Activated T-cell treated with anti-CD3 and anti-CD28 coated beads for 1 hour (primary cell): ENCODE data around the gene COX11.

Experiments
- DNase-seq: peaks from one replicate; pipeline ENCODE4 v3.0.0-alpha.2; 2020; ENCODE audit warnings: low read depth

Gene COX11, protein sequence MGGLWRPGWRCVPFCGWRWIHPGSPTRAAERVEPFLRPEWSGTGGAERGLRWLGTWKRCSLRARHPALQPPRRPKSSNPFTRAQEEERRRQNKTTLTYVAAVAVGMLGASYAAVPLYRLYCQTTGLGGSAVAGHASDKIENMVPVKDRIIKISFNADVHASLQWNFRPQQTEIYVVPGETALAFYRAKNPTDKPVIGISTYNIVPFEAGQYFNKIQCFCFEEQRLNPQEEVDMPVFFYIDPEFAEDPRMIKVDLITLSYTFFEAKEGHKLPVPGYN

DNA sequence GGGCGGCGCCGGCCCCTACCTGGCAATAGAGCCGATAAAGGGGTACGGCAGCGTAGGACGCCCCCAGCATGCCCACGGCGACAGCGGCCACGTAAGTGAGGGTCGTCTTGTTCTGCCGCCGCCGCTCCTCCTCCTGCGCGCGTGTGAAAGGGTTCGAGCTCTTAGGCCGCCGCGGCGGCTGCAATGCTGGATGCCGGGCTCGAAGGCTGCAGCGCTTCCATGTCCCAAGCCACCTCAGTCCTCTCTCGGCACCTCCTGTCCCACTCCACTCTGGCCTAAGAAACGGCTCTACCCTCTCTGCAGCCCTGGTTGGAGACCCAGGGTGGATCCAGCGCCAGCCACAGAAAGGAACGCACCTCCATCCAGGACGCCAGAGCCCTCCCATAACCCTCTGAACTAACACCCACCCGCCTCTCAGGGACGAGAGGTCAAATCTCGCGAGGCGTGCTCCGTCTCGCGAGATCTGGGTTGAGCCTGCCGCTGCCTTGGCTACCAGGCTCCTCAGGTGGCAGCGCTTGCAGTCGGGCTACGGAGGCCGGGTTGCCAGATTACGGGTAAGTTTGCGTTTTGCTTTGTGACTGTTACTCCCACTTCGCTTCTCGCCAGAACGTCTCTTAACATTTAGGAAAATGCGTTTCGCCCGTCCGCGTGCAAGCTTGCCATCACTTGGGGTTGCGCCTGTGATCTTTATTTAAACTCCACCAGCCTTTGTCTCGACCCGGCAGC, at the start of gene COX11, which contains the start of gene STXBP4:
TSS of gene COX11 (minus strand) at position 393 of the 726 bp plus-strand sequence. CDS start at position 385, 8 bp downstream.
TSS of gene STXBP4 (plus strand) at position 504 of the 726 bp plus-strand sequence. CDS start 17,455 bp downstream, outside the sequence.
- DNase-seq, result peak; percentile 88

DNA sequence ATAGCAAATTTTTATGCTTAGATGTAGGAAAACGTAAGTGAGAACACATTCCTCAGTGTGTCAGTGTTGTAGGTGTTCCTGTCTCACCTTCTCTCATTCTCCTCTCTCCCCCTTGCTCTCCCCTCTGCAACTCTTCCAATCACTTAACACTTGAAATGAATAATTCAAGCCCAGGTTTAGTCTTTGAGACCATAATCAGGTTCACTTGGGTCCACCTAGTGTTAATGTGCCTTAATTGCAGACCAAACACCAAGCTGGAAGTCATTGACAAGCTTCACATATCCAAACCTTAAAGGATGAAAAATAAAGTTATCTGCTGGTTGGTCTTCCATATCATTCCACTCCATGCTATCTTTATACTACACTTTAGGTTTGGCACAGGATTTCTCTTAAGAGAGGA, 37.1 kb upstream of the COX11 start:
- DNase-seq, result no peak

DNA sequence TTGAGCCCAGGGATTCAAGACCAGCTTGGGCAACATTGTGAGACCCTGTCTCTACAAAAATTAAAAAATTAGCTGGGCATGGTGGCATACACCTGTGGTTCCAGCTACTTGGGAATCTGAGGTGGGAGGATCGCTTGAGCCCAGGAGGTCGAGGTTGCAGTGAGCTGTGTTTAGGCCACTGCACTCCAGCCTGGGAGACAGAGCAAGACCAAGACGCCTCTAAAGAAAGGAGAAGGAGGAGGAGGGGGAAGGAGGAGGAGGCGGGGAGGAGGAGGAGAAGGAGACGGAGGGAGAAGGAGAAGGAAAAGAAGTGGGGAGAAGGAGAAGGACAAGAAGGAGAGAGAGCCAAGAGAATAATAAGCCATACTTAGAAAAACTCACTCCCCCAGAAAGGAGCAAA, 36.0 kb upstream of the COX11 start:
- no peak for DNase-seq

DNA sequence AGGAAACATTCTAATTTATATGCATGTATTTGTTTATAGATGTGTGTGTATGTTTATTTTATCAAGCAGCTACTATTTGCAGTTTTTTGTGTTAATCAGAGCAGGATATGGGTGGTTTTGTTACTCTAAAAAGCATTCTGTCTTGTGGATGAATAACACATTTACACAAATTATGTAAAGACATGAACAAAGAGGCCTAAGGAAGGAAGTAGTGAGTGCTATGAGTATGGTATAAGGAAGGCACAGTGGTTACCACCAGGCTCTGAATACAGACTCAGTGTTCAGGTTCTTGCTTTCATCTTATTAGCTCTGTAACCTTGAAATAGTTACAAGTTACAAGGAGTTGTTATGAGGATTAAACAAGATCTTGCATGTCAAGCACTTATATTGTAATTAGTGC, 34.0 kb upstream of the COX11 start:
- no peak for DNase-seq

DNA sequence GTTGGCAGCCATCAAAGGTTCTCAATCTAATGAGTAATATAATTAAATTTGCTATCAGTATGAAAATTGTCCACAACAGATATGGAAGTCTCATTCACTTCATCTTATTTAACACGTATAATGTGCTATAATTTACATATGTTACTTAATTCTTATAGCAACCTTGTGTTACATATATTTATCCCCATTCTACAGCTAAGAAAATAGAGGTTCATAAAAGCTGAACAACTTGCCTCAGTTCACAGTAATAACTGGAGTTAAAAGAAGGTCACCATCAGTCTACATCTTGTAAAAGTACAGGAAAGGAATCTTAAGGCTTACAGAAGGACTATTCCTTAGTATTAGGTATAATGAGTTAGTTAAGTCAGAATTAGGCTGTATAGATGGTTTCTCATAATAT, 28.0 kb upstream of the COX11 start:
- no peak for DNase-seq

DNA sequence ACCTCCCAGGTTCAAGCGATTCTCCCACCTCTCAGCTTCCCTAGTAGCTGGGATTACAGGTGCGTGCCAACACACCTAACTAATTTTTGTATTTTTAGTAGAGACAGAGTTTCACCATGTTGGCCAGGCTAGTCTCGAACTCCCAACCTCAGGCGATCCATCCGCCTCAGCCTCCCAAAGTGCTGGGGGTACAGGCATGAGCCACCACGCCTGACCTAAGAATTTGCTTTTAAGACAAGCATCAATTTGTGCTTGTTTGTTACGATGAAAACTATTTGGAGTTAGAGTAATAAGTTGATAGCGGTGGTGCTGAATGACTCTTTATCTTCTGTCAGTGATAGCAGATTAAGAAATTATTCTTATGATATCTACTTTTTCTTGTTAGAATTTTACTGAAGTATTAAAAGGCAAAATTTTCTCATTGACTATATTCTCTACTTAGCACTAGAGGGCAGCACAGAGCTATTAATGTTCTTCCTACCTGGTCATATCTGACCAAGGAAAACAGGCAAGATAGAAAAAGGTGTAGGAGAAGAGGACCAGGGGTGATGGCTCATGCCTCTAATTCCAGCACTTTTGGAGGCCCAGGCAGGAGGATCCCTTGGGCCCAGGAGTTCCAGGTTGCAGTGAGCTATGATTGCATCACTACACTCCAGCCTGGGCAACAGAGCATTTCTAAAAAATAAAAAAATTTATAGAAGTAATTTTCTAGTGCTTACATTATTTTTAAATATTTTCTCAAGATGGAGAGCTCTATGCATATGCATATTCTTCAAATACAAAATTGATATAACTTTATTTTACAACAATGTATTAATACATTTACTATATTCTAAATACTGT, 24.6 kb upstream of the COX11 start:
- no peak for DNase-seq

DNA sequence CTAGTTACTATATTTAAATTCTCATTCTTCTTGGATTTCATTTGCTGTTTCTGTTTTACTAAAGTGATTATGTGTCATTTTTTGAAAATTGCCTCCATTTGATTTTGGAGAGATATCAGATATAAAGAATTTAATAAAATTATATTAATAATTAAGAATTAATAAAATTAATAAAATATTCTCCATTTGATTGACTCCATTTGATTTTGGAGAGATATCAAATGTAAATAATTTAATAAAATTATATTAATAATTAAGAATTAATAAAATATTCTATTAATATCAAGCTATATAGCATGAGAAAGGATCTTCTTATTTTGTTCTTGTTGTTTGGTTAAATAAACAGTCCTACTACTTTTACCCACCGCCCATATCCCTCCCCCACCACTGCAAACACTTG, 23.1 kb upstream of the COX11 start:
- no peak for DNase-seq

DNA sequence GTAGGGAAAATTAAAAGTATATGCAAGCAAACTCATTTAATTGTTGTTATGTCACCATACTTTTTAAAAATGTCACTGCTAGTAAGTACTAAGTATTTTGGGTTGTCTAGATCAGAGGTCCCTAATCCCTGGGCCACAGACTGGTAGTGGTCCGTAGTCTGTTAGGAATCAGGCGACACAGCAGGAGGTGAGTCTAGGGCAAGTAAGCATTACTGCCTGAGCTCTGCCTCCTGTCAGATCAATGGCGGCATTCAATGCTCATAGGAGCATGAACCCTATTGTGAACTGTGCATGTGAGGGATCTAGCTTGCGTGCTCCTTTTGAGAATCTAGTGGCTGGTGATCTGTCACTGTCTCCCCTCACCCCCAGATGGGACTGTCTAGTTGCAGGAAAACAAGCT, 21.7 kb upstream of the COX11 start:
- DNase-seq, result no peak

DNA sequence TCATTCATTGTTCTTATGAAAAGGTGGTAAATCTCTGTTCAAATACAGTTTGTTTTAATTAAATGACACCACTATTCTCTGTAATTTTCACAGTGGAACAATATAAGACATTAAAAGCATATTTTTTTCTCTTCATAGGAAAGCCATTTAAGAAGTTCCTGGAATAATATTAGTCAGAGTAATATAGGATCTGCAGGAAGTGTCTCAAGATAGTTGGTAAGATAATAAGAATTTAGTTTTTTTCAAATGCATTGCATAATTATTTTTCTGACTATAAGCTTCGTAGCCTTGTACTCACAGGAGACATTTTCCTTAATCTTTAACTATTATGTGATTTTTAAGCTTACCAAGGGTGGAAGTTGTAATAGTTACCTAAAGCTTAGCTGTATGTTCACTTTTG, 17.0 kb upstream of the COX11 start:
- DNase-seq, result no peak

DNA sequence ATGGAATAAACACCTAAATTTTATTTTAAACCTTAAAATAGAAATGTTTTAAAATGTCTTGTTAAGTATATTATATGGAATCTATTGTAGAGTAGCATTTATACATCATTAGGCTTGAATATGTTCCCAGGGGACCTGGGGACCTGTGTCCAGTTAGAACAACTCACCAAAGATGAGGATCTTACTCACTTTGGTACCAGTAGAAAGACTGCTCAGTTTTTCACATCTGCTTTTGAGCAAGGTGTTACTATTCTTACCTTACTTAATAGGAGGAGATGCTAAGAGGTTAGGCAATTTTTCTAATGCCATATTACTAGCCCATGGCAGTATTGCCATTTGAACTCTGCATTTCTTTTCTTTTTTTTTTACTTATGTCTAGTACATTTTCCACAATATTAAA, 14.8 kb upstream of the COX11 start:
- no peak for DNase-seq

DNA sequence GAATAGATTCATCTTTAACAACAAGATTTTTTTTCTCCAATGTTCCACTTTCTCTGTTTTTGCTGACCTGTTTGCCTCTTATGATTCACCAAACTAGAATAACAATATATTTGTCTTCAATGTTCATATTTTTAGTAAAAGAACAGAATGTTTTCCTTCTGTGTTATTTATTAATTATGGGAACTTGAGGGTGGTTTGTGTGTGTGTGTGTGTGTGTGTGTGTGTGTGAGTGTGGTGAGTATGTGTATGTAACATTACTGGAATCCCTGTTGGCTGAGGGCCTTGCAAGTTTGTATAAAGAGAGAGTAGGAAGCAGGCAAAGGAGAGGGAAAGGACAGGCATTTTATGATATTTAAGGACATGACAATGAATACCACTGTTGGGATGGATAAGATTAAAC, 13.9 kb upstream of the COX11 start:
- DNase-seq, result no peak

DNA sequence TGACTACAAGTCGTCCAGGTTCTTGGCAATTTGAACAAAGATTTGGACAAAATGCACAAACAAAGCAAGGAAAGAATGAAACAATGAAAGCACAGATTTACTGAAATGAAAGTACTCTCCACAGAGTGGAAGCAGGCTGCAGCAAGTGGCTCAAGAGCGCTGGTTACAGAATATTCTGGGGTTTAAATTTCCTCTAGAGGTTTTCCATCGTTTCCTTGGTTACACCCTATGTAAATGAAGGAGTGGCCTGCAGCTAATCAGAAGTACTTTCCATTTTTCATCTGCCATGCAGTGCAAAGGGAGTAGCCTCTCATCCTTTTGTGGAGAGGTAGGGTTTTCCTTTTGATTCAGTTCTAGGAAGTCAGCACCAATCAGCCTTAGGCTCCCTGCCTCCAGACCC, 11.9 kb upstream of the COX11 start:
- no peak for DNase-seq

DNA sequence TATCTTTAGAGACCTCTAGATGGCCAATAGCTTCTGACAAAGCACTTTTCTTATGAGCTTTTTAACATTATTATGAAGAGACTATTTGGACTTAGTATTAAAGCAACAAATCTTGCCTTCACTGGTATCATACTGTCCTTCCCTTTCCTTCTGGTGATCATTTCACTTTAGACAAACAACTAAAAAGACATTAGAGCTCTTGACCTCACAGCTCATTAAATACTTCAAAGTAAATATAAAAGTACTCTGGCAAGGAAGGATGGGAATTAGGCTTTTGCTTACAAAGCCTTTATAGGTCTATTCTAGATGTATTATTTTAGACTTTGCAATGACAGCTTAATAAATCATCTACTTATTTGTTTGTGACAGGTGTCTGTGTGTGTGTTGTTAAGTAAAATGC, 11.2 kb upstream of the COX11 start:
- DNase-seq, result no peak

DNA sequence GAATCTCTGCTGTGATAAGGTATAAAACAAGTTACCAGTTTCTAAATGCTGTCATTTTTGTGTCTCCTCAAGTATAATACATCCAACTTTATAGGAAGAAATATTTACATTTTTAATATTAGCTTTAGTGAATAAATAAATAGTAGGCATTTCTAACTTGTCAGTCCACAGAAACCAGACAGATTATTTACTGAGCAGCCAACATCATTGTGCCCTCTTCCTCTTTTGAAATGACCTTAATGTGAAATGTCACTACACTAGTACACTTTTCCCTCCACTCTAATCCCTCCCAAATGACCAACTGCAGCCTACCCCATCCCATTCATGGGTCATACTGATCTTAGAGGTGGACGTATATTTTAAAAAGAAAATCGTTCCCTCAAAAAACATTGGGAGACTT, 9.3 kb upstream of the COX11 start:
- no peak for DNase-seq

DNA sequence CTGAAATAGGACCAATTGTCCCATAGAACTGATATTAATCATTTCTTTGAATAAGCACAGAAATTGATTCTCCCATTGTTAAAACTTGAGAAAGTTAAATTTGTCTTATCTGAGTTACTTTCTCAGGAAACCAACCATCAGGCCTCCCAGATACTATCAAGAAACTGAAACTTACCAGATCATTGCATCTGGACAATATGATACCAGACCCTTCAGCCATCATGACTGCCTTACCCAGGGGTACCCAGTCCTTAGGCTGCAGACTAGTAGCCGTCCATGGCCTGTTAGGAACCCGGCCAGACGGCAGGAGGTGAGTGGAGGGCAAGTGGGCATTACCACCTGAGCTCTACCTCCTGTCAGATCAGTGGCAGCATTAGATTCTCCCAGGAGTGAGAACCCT, 7.9 kb upstream of the COX11 start:
- DNase-seq, result no peak

DNA sequence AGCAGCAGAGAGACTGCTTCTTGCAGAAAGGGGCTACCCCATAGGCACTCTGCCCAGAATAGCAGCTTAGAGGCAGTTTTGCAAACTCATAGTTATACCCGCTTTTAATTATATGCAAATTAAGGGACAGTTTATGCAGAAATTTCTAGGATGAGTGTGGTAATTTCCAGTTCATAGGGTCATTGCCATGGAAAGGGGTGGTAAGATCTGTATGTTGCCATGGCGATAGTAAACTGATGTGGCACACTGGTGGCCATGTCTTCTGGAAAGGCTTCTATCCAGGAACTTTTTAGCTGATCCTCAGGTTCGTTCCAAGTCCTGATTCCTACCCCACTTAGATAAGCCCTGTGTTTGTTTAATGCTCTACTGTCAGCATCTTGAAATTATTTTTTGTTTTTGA, 6.3 kb upstream of the COX11 start:
- DNase-seq, result no peak

DNA sequence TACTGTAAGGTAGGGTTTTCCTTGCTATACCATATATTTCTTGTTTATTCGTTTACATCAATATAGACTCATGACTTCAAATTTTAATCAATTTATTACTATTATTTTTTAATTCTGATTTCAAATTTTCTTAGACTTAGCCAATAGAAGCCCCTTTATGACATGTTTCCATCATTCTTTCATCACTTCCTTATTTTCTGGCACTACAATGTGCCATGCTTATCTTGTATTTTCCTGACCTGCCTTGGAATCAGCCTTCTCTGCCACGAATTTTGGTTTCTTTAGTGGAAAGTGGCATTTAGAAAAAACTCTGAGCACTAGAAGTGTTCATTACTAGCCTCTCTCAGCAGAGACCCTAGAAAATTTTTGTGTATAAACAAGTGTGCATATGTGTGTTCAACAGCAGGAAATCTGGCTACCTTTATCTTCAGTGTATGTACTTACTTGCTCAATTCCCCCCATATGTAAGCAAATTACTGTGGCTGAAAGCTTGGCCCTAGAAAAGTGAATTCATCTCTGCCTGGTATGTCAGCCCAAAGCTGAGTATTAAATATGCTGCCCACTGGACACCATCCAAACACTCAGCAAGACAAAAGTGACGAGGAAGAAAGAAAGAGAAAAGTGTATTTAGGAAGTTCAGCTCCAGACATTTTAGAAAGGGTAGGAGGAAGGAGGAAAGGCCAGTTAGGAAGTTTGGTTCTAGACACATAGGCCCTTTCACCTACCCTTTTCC, 4.1 kb upstream of the COX11 start:
- no peak for DNase-seq

DNA sequence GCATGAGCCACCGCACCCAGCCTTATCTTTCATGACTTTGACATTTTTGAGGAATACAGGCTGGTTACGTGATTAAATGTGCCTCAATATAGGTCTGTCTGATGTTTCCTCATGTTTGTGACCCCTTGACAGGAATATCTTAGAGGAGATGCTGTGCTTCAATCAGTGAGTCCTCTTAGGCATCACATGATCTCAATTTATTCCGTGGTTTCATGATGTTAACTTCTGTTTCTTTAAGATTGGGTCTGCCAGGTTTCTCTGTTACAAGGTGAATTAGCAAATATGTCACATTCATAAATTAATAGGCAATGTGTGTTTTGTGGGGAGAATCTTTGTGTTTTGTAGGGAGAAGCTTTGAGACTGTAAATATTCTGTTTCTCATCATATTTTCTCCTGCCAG, 3.4 kb upstream of the COX11 start:
- no peak for DNase-seq

DNA sequence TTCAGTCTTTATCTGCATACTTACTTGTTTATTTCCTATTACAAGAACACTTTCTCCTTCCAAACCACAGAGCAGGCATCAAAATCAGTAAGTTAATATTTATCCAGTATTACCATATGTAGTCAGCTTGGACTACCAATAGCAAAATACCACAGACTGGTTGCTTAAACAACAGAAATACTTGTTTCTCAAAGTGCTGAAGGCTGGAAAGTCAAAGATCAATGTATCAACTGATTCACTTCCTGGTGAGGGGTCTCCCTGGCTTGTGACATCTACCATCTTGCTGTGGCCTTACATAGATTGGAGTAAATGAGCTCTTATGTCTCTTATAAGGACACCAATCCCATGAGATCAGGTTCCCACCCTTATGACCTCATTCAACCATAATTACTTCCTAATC, 2.7 kb upstream of the COX11 start:
- no peak for DNase-seq

DNA sequence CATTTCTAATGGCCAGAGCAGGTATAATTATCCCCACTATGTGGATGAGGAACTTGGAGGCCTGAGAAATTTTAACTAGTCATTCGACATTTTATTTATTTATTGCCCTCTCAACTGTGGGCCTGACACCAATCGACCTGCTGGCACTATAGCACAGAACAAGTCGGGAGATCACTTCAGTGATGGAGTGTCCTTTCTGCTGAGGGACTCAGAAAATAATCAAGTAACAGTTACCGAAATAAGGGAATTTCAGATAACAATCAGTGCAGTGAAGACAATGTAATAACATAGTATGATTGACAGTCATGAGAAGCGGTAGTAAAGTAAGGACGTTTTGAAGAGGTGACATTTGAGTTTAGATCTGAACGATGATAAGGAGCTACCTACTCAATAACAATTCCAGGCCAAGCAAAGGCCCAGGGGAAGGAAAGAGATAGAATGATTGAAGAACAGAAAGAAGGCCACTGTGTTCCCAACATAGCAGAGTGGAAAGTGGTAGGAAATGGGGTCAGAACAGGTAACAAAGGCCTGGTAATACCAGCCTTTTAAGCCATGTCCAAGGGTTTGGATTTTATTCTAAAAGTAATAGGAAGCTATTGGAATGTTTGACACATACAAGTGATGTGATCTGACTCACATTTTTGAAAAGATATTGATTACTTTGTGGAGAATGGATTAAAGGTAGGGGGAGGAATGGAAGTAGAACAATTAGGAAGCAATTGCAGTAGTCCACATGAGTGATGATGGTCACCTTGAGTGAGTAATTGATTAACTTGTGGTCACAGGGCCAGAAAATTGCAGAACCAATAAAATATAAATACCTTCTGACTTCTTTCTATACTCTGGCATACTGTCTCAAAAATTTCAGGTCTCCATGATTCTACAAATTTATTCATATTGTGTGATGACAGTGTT, 1.5 kb upstream of the COX11 start:
- no peak for DNase-seq

DNA sequence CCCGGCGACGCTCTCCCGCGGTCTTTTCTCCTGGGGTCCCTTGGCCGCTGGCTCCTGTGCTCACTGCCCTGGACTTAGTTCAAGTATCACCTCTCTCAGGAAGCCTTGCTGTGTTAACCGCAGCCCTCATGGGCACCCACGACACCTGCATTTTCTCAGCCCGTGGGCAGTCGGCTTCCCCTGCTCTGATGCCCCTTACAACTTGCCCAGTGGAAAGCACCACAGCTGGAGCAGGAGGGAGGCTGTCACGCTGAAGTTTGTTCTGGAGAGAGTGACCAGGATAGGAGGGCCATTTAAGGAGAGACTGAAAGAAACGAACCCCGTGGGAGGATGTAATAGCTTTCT, 506 bp upstream of the COX11 start:
- peak; percentile 20 for DNase-seq
